Heart left ventricle (tissue), 13 donors: Measurements from ENCODE around the gene PRAMEF13.
"Not testable (repeated sequence)": the region's sequence is repeated elsewhere in the genome, so short reads cannot be mapped to it uniquely, and the experiment has no call there.

Experiments used
- CTCF ChIP-seq, 12 donors: fragments of 200-600 bp; sonication (generic) in 4 of 12; IDR thresholded peaks; one replicate each; pipeline versions ENCODE4 v1.5.0 to v1.8.0; 2018 to 2022; ENCODE audit warnings: antibody characterized with exemption in 12 of 12, mild to moderate bottlenecking in 5 of 12
- POLR2A ChIP-seq, 2 donors: fragments of 450-650 bp; IDR thresholded peaks; one replicate each; pipeline ENCODE4 v1.6.1; 2017; ENCODE audit warnings: antibody characterized with exemption in 2 of 2, mild to moderate bottlenecking in 2 of 2, moderate library complexity in 2 of 2
- donor health status: ischemic (EF 13 %, LVEDD 7.1; RV severe dilation, severe dysfunction).
- donor health status: DM: no; HTN: yes; CAD: no.
- donor health status: DM: no; HTN: no; CAD: no.
- donor health status: ischemic (EF 25% LVEDD 6.9; RV normal size, moderate dysfunction).
- donor health status: ischemic (EF 25% LVEDD 5.7; RV mildly dilated, moderate dysfunction).
- donor health status: ischemic (EF 35%, LVEDD 5.7; RV mildly dilated, moderate dysfunction).
- donor health status: nonischemic (EF 11% LVEDD 7.7; RV severe dilation, severe dysfunction).
- donor health status: DM: yes; HTN: yes; CAD: no.
- donor health status: PGD.
- donor health status: ischemic (EF 29% LVEDD 5.4; RV normal size, mild dysfunction).
- donor health status: nonischemic (EF 23%, LVEDD 6.1; RV moderate dilation, normal function).

- TF ChIP-seq CTCF, POLR2A (IDR thresholded peaks at IDR 0.05): not testable (repeated sequence)
Measured at GRCh38 chr1:13230096-13230495, 28.9 kb upstream of the PRAMEF13 start.
